Measurements from ENCODE around the gene ZNF778. TPM values are rescaled to one million over a fixed set of nuclear protein-coding genes. Genes with fewer than 3 reads are reported as not detected.
A peak's percentile ranks its signal among the peaks of the same experiment; 100 is the strongest.

Gene ZNF778
- polyA plus RNA-seq, 1 experiment: 11.3 TPM

GRCh38 chr16:89192956-89193575 lies 24.4 kb upstream of the ZNF778 start:
- CTCF ChIA-PET: interaction anchor here (0.5 to 1.8 kb wide), 4 partner anchors 18 to 410 kb away, joined by 3 to 6 read pairs (median 4); no protein-coding TSS in a partner anchor
- POLR2A ChIA-PET: interaction anchor here (0.6 to 1.0 kb wide), 4 partner anchors 12 to 27 kb away, joined by 3 to 8 read pairs (median 5); partner anchors contain the start of gene ZNF778
- H3K4me3 ChIP-seq (ENCODE audit: low read depth, low read length): peak overlapping the region; percentile 15; the same call in 1 of the 2 replicates
- H3K9me3 ChIP-seq (ENCODE audit: control insufficient read depth, insufficient read depth, low read length): peaks cover 5% of the 10 kb centered on the region; the same call in 1 of the 2 replicates
- TF ChIP-seq, protein P1, sequence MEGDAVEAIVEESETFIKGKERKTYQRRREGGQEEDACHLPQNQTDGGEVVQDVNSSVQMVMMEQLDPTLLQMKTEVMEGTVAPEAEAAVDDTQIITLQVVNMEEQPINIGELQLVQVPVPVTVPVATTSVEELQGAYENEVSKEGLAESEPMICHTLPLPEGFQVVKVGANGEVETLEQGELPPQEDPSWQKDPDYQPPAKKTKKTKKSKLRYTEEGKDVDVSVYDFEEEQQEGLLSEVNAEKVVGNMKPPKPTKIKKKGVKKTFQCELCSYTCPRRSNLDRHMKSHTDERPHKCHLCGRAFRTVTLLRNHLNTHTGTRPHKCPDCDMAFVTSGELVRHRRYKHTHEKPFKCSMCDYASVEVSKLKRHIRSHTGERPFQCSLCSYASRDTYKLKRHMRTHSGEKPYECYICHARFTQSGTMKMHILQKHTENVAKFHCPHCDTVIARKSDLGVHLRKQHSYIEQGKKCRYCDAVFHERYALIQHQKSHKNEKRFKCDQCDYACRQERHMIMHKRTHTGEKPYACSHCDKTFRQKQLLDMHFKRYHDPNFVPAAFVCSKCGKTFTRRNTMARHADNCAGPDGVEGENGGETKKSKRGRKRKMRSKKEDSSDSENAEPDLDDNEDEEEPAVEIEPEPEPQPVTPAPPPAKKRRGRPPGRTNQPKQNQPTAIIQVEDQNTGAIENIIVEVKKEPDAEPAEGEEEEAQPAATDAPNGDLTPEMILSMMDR (IDR thresholded peaks at IDR 0.05; ENCODE audit: low read depth, low read length): no peak
- no peak for DNase-seq (ENCODE audit: low read depth, low spot score)
- peaks cover under 1% of the 10 kb centered on the region for H3K27me3 ChIP-seq (ENCODE audit: control insufficient read depth, insufficient read depth, low read length)
- H3K27ac ChIP-seq (ENCODE audit: low read depth, low read length): no peak overlapping the region

GRCh38 chr16:89193576-89194293 lies 23.8 kb upstream of the ZNF778 start:
- no peak for DNase-seq (ENCODE audit: low read depth, low spot score)
- CTCF ChIA-PET: interaction anchor here (0.5 to 0.6 kb wide), 2 partner anchors 149 to 410 kb away, joined by 3 read pairs; no protein-coding TSS in a partner anchor
- TF ChIP-seq, protein P1 (IDR thresholded peaks at IDR 0.05; ENCODE audit: low read depth, low read length): no peak
- Histone ChIP-seq H3K9me3 (ENCODE audit: control insufficient read depth, insufficient read depth, low read length) (peaks cover 2% of the 10 kb centered on the region; the same call in 1 of the 2 replicates), H3K4me3 (ENCODE audit: low read depth, low read length) (peak overlapping the region; percentile 15; the same call in 1 of the 2 replicates), H3K27ac (ENCODE audit: low read depth, low read length) (no peak overlapping the region), H3K27me3 (ENCODE audit: control insufficient read depth, insufficient read depth, low read length) (peaks cover 7% of the 10 kb centered on the region)
- POLR2A ChIA-PET: no interaction called here

DNA sequence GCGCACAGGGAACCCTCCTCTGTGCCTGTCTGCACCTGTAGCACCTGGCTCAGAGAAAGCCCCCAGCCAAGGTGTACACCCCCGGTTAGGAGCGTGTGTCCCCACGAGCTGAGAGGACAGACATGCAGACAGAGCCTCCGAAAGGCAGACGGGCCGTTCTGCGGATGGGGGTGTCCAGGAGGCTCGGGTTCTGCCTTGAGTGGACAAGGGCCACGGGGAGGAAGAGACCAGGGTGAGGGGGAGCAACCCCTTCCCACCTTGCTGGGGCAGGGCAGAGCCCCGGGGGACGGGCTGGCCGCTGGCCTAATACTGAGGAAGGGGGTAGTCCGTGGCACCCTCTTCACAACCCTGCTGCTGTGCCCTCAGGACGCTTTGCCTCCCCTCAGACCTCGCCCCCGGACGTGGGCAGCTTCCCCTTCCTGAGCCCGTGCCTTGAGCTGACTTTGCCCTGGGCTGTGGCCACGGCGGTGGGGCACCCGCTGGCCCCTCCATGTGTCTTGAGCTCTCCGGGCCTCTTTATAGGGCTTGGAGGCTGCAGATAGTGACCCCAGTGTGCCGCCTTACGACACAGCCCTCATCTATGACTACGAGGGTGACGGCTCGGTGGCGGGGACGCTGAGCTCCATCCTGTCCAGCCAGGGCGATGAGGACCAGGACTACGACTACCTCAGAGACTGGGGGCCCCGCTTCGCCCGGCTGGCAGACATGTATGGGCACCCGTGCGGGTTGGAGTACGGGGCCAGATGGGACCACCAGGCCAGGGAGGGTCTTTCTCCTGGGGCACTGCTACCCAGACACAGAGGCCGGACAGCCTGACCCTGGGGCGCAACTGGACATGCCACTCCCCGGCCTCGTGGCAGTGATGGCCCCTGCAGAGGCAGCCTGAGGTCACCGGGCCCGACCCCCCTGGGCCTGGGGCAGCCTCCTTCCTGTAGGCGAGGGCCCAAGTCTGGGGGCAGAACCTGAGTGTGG lies 22.9 kb upstream of the ZNF778 start:
- POLR2A ChIA-PET: no interaction called here
- no peak for DNase-seq (ENCODE audit: low read depth, low spot score)
- TF ChIP-seq, protein P1 (IDR thresholded peaks at IDR 0.05; ENCODE audit: low read depth, low read length): no peak

DNA sequence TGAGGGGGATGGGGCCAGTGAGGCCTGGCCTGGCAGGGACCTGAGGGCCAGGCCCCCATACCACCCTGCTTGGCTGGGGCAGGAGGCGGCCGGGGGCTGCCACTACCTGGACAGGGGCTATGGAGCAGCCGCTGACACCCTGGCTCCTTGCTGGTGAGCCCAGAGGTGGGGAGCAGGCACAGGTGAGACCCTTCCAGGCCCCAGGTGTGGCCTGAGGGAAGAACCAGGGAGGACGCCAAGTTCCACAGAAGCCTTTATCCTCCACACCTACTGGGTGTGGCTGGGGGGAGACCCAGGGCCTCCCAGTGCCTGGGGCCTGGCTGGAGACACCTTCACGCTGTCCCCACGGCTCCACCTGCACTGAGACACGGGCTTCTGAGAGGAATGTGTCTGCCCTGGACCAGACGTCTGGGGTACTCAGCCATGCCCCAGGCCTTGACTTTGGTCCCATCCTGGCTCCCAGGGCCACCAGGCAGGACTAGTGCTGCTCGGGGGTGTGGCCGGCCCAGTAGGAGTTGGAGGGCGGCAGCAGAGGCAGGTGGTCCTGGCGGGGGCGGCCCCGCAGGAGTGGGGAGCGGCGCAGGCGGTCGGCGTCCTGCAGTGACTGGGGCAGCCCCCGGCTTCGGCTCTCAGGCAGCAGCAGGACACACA lies 21.9 kb upstream of the ZNF778 start:
- H3K9me3 ChIP-seq (ENCODE audit: control insufficient read depth, insufficient read depth, low read length): peaks cover 2% of the 10 kb centered on the region; the same call in 1 of the 2 replicates
- TF ChIP-seq, protein P1 (IDR thresholded peaks at IDR 0.05; ENCODE audit: low read depth, low read length): no peak
- POLR2A ChIA-PET: no interaction called here
- no peak overlapping the region for H3K4me3 ChIP-seq (ENCODE audit: low read depth, low read length)
- H3K27ac ChIP-seq (ENCODE audit: low read depth, low read length): no peak overlapping the region
- no peak for DNase-seq (ENCODE audit: low read depth, low spot score)
- peaks cover 26% of the 10 kb centered on the region for H3K27me3 ChIP-seq (ENCODE audit: control insufficient read depth, insufficient read depth, low read length)
- CTCF ChIA-PET: no interaction called here

More for the DNA sequence above, 22.9 kb upstream of the ZNF778 start:
- Histone ChIP-seq H3K9me3 (ENCODE audit: control insufficient read depth, insufficient read depth, low read length) (peaks cover 2% of the 10 kb centered on the region; the same call in 1 of the 2 replicates), H3K4me3 (ENCODE audit: low read depth, low read length) (no peak overlapping the region), H3K27ac (ENCODE audit: low read depth, low read length) (no peak overlapping the region), H3K27me3 (ENCODE audit: control insufficient read depth, insufficient read depth, low read length) (peaks cover 16% of the 10 kb centered on the region)
- CTCF ChIA-PET: no interaction called here
